ENCODE results near the gene CKLF. TPM values are rescaled to one million over a fixed set of nuclear protein-coding genes. Genes with fewer than 3 reads are reported as not detected.

Gene CKLF
- polyA plus RNA-seq, 3 donors, result 285 to 430 (median 374) TPM

- H3K27ac ChIP-seq (ENCODE audit: low read depth in 1 of 2, low read length in 2 of 2), result no peak overlapping the region
- no peak for TF ChIP-seq CTCF (IDR thresholded peaks at IDR 0.05)
- no peaks in the 10 kb centered on the region for H3K79me2 ChIP-seq (ENCODE audit: insufficient read depth, low read length)
- Mint-ChIP-seq H3K4me3 (no peak overlapping the region), H3K36me3 (peaks cover 36 to 40% of the 10 kb centered on the region in 2 donors), H3K27me3 (ENCODE audit: low read depth in 3 of 3) (peaks cover 19 to 25% (median 22%) of the 10 kb centered on the region in 3 donors), H3K4me1 (peaks cover 35% of the 10 kb centered on the region), H3K27ac (peak overlapping the region in 1 of 7 donors; percentile 77), H3K9me3 (peaks cover 0 to 11% (median 4%) of the 10 kb centered on the region in 7 donors)
- WGBS (ENCODE audit: insufficient coverage), result no CpG with 5 or more reads among the region's 1 CpG
- H3K36me3 ChIP-seq (replicated peaks in 1 of 2; ENCODE audit: control insufficient read depth in 1 of 2, insufficient read depth in 2 of 2, low read length in 2 of 2), result peaks cover 0 to 4% of the 10 kb centered on the region in 2 donors
- no peak overlapping the region for H3K9ac ChIP-seq (ENCODE audit: insufficient read depth, low read length, poor library complexity, severe bottlenecking)
- H3K27me3 ChIP-seq (ENCODE audit: control insufficient read depth in 2 of 2, insufficient read depth in 2 of 2, low read length in 2 of 2), result peaks cover 18 to 20% of the 10 kb centered on the region in 2 donors
- no peak overlapping the region for H3K4me2 ChIP-seq (replicated peaks; ENCODE audit: extremely low read depth, low read length, poor library complexity, severe bottlenecking)
- H3K9me3 ChIP-seq (replicated peaks in 1 of 2; ENCODE audit: control insufficient read depth in 1 of 2, insufficient read depth in 1 of 2, low read length in 2 of 2), result peaks cover 0 to 6% of the 10 kb centered on the region in 2 donors
- no peak overlapping the region for H3K4me3 ChIP-seq (replicated peaks in 1 of 3; ENCODE audit: low read depth in 2 of 3, low read length in 3 of 3)
- intact Hi-C loops (cut with micrococcal nuclease), result no loop called here
- no peak for DNase-seq
- peaks cover 14 to 19% of the 10 kb centered on the region in 2 donors for H3K4me1 ChIP-seq (ENCODE audit: control insufficient read depth in 1 of 2, insufficient read depth in 2 of 2, low read length in 2 of 2)
- H4K20me1 ChIP-seq (ENCODE audit: insufficient read depth, low read length), result peaks cover 8% of the 10 kb centered on the region
- H2AFZ ChIP-seq (ENCODE audit: insufficient read depth, low read depth, low read length, poor library complexity, severe bottlenecking), result no peak overlapping the region
These were observed 21.7 kb downstream of the CKLF start for GRCh38 chr16:66574081-66574480.

- Histone ChIP-seq H3K79me2 (ENCODE audit: insufficient read depth, low read length) (no peaks in the 10 kb centered on the region), H3K4me3 (replicated peaks in 1 of 3; ENCODE audit: low read depth in 2 of 3, low read length in 3 of 3) (no peak overlapping the region), H3K27me3 (ENCODE audit: control insufficient read depth in 2 of 2, insufficient read depth in 2 of 2, low read length in 2 of 2) (peaks cover 22 to 24% of the 10 kb centered on the region in 2 donors), H3K36me3 (replicated peaks in 1 of 2; ENCODE audit: control insufficient read depth in 1 of 2, insufficient read depth in 2 of 2, low read length in 2 of 2) (peaks cover 0 to 4% of the 10 kb centered on the region in 2 donors), H3K4me2 (replicated peaks; ENCODE audit: extremely low read depth, low read length, poor library complexity, severe bottlenecking) (no peak overlapping the region), H4K20me1 (ENCODE audit: insufficient read depth, low read length) (peaks cover 8% of the 10 kb centered on the region), H3K4me1 (ENCODE audit: control insufficient read depth in 1 of 2, insufficient read depth in 2 of 2, low read length in 2 of 2) (peaks cover 15 to 19% of the 10 kb centered on the region in 2 donors), H3K9ac (ENCODE audit: insufficient read depth, low read length, poor library complexity, severe bottlenecking) (no peak overlapping the region), H3K27ac (ENCODE audit: low read depth in 1 of 2, low read length in 2 of 2) (no peak overlapping the region), H2AFZ (ENCODE audit: insufficient read depth, low read depth, low read length, poor library complexity, severe bottlenecking) (no peak overlapping the region), H3K9me3 (replicated peaks in 1 of 2; ENCODE audit: control insufficient read depth in 1 of 2, insufficient read depth in 1 of 2, low read length in 2 of 2) (peaks cover 0 to 6% of the 10 kb centered on the region in 2 donors)
- H3K9me3 Mint-ChIP-seq, result peaks cover 0 to 11% (median 4%) of the 10 kb centered on the region in 7 donors
- WGBS (ENCODE audit: insufficient coverage), result 100% methylated on average over 1 of the region's 3 CpGs
- DNase-seq, result no peak
- peak overlapping the region in 1 of 7 donors; percentile 40 for H3K27ac Mint-ChIP-seq
- peaks cover 24 to 30% (median 26%) of the 10 kb centered on the region in 3 donors for H3K27me3 Mint-ChIP-seq (ENCODE audit: low read depth in 3 of 3)
- no peak for TF ChIP-seq CTCF (IDR thresholded peaks at IDR 0.05)
- H3K36me3 Mint-ChIP-seq, result peaks cover 39% of the 10 kb centered on the region in 2 donors
- no peak overlapping the region for H3K4me3 Mint-ChIP-seq
- peaks cover 35% of the 10 kb centered on the region for H3K4me1 Mint-ChIP-seq
- intact Hi-C loops (cut with micrococcal nuclease), result no loop called here
These were observed 22.2 kb downstream of the CKLF start for GRCh38 chr16:66574531-66574930.

Measured in CD14-positive monocyte (primary cell).